Endodermal cell (in vitro differentiated cells): ENCODE measurements around the gene SUPT16H. TPM values are rescaled to one million over a fixed set of nuclear protein-coding genes. Genes with fewer than 3 reads are reported as not detected.
A peak's percentile ranks its signal among the peaks of the same experiment; 100 is the strongest.
"Not testable (repeated sequence)": the region's sequence is repeated elsewhere in the genome, so short reads cannot be mapped to it uniquely, and the experiment has no call there.

ENCODE experiments used
- DNase-seq: peaks from one replicate; pipeline ENCODE4 v3.0.0-alpha.2; 2017
- H3K27ac ChIP-seq: 2 replicates; pipeline ENCODE4 v1.5.1; 2013; ENCODE audit warnings: mild to moderate bottlenecking, low read depth, low read length, moderate library complexity
- H3K27me3 ChIP-seq: 2 replicates; pipeline ENCODE4 v1.6.1; 2013; ENCODE audit warnings: mild to moderate bottlenecking, low read length, moderate library complexity; ENCODE audit not compliant: insufficient read depth, control insufficient read depth, poor library complexity, severe bottlenecking
- H3K36me3 ChIP-seq: 2 replicates; pipeline ENCODE4 v1.7.0; 2013; ENCODE audit warnings: mild to moderate bottlenecking, low read length, moderate library complexity; ENCODE audit not compliant: control insufficient read depth, insufficient read depth
- H3K4me1 ChIP-seq: one replicate; pipeline ENCODE4 v1.7.0; 2013; ENCODE audit warnings: low read length; ENCODE audit not compliant: control insufficient read depth, insufficient read depth
- H3K4me3 ChIP-seq: 2 replicates; pipeline ENCODE4 v1.5.1; 2013; ENCODE audit warnings: mild to moderate bottlenecking, low read length, moderate library complexity
- H3K9ac ChIP-seq: 2 replicates; pipeline ENCODE4 v1.6.1; 2013; ENCODE audit warnings: mild to moderate bottlenecking, low read length, moderate library complexity; ENCODE audit not compliant: poor library complexity, severe bottlenecking; ENCODE audit errors: extremely low read depth
- H3K9me3 ChIP-seq: 2 replicates; pipeline ENCODE4 v1.6.1; 2013; ENCODE audit warnings: mild to moderate bottlenecking, low read length, moderate library complexity; ENCODE audit not compliant: control insufficient read depth
- H3K27ac Mint-ChIP-seq: 2 replicates; pipeline ENCODE4 v1.8.0; 2020; ENCODE audit warnings: mixed read lengths
- H3K27me3 Mint-ChIP-seq: 2 replicates; pipeline ENCODE4 v1.8.0; 2021; ENCODE audit warnings: mild to moderate bottlenecking, mixed read lengths; ENCODE audit not compliant: insufficient read depth
- H3K36me3 Mint-ChIP-seq: 2 replicates; pipeline ENCODE4 v1.8.0; 2020; ENCODE audit warnings: low read depth, mixed read lengths
- H3K4me1 Mint-ChIP-seq: 2 replicates; pipeline ENCODE4 v1.8.0; 2020; ENCODE audit warnings: mixed read lengths
- H3K4me3 Mint-ChIP-seq: 2 replicates; pipeline ENCODE4 v1.8.0; 2020; ENCODE audit warnings: mild to moderate bottlenecking, moderate library complexity, mixed read lengths
- H3K9me3 Mint-ChIP-seq: 2 replicates; pipeline ENCODE4 v1.8.0; 2020; ENCODE audit warnings: mild to moderate bottlenecking, mixed read lengths
- CTCF ChIP-seq: fragments of 200-600 bp; sonication (generic); conservative IDR thresholded peaks from 2 replicates; pipeline ENCODE4 v1.5.0; 2021; ENCODE audit warnings: antibody characterized with exemption, mild to moderate bottlenecking
- WGBS, 2 experiments: methylation state at CpG; one replicate each; pipeline versions ENCODE4 v1.1.5 to v1.1.7; 2013; ENCODE audit warnings: missing lambda C conversion rate in 2 of 2, mixed read lengths in 1 of 2; ENCODE audit not compliant: insufficient coverage in 1 of 2, insufficient read length in 1 of 2; 5-methylcytosine and 5-hydroxymethylcytosine counted together
- total RNA-seq, 2 donors: library from RNA; stranded (reverse); fragmentation: NEBNext Ultra II Directional in 1 of 2; extraction: Animal tissue kit (Norgen Biotek cat#: 25700) in 1 of 2; gene quantifications; 2 replicates in 1 of 2; 3 replicates in 1 of 2; pipeline ENCODE4 v1.2.1, GENCODE V29; 2021

Gene SUPT16H
- total RNA-seq, 2 donors from 2014 or later, result 147 to 181 TPM

- Mint-ChIP-seq H3K36me3 (no peaks in the 10 kb centered on the region), H3K4me3 (peak overlapping the region; percentile 61), H3K27me3 (no peaks in the 10 kb centered on the region), H3K4me1 (peaks cover 19% of the 10 kb centered on the region), H3K9me3 (no peaks in the 10 kb centered on the region), H3K27ac (peak overlapping the region; percentile 93)
- H3K27ac ChIP-seq, result no peak overlapping the region
- H3K4me1 ChIP-seq, result no peaks in the 10 kb centered on the region
- DNase-seq, result no peak
- no peaks in the 10 kb centered on the region for H3K27me3 ChIP-seq
- H3K9me3 ChIP-seq, result no peaks in the 10 kb centered on the region
- peak overlapping the region; percentile 79 for H3K4me3 ChIP-seq
- no peaks in the 10 kb centered on the region for H3K36me3 ChIP-seq
- peak overlapping the region; percentile 48 for H3K9ac ChIP-seq
- no peak for TF ChIP-seq CTCF
These were observed 75.7 kb downstream of the SUPT16H start for GRCh38 chr14:21308132-21308478.

GRCh38 chr14:21307637-21308036 lies 76.2 kb downstream of the SUPT16H start:
- no peaks in the 10 kb centered on the region for H3K27me3 Mint-ChIP-seq
- H3K27ac Mint-ChIP-seq, result peak overlapping the region; percentile 93
- TF ChIP-seq CTCF, result no peak
- DNase-seq, result no peak
- H3K4me1 Mint-ChIP-seq, result peaks cover 19% of the 10 kb centered on the region
- H3K4me3 ChIP-seq, result peak overlapping the region; percentile 79
- H3K9me3 Mint-ChIP-seq, result no peaks in the 10 kb centered on the region
- H3K36me3 Mint-ChIP-seq, result no peaks in the 10 kb centered on the region
- no peaks in the 10 kb centered on the region for H3K9me3 ChIP-seq
- 84 to 93% methylated on average over 3 of the region's 3 CpGs for WGBS, 2 experiments
- H3K27ac ChIP-seq, result no peak overlapping the region
- no peaks in the 10 kb centered on the region for H3K4me1 ChIP-seq
- H3K27me3 ChIP-seq, result no peaks in the 10 kb centered on the region
- no peaks in the 10 kb centered on the region for H3K36me3 ChIP-seq
- H3K9ac ChIP-seq, result no peak overlapping the region
- H3K4me3 Mint-ChIP-seq, result peak overlapping the region; percentile 61

GRCh38 chr14:21302836-21303140 lies 81.0 kb downstream of the SUPT16H start:
- H3K36me3 Mint-ChIP-seq, H3K27me3 ChIP-seq, H3K4me3 ChIP-seq, H3K4me3 Mint-ChIP-seq, H3K9me3 ChIP-seq, H3K9ac ChIP-seq, H3K36me3 ChIP-seq, H3K4me1 ChIP-seq, H3K9me3 Mint-ChIP-seq, H3K27ac Mint-ChIP-seq, H3K27ac ChIP-seq, DNase-seq: not testable (repeated sequence)
- Mint-ChIP-seq H3K4me1 (peaks cover 12% of the 10 kb centered on the region), H3K27me3 (peaks cover 19% of the 10 kb centered on the region)
- WGBS, 2 experiments, result 91 to 94% methylated on average over 2 of the region's 2 CpGs

- Histone ChIP-seq H3K4me1 (no peaks in the 10 kb centered on the region), H3K27ac (no peak overlapping the region), H3K27me3 (peaks cover 5% of the 10 kb centered on the region), H3K9ac (no peak overlapping the region), H3K9me3 (no peaks in the 10 kb centered on the region), H3K4me3 (no peak overlapping the region), H3K36me3 (no peaks in the 10 kb centered on the region)
- H3K36me3 Mint-ChIP-seq, result no peaks in the 10 kb centered on the region
- no peak for DNase-seq
- no peak for TF ChIP-seq CTCF
- 94 to 96% methylated on average over 7 to 8 of the region's 8 CpGs for WGBS, 2 experiments
- H3K27ac Mint-ChIP-seq, result no peak overlapping the region
- no peak overlapping the region for H3K4me3 Mint-ChIP-seq
- no peaks in the 10 kb centered on the region for H3K9me3 Mint-ChIP-seq
- peaks cover 10% of the 10 kb centered on the region for H3K4me1 Mint-ChIP-seq
- H3K27me3 Mint-ChIP-seq, result peaks cover 20% of the 10 kb centered on the region
These were observed 81.6 kb downstream of the SUPT16H start for GRCh38 chr14:21302013-21302835.
